PC-3 (cell line): Measurements from ENCODE around the gene DLG5. TPM values are rescaled to one million over a fixed set of nuclear protein-coding genes. Genes with fewer than 3 reads are reported as not detected.

ENCODE experiments used
- ATAC-seq: fragments of 200-7000 bp; cut with Tn5 transposase; 2 replicates; pipeline ENCODE4 v1.9.1; 2020; ENCODE audit warnings: mild to moderate bottlenecking, moderate library complexity
- BruUV-seq: library from RNA; stranded (reverse); fragments of 400-500 nt; replicated peaks from 2 replicates; lab custom pipeline; 2021; lab: Mats Ljungman, UMichigan
- CTCF ChIA-PET: fragments of 300-600 bp; sonication (Branson Sonifier 250); formaldehyde crosslinking; loops from one replicate; lab custom pipeline; 2022; ENCODE audit warnings: antibody characterized with exemption; lab: Charles Lee
- POLR2A ChIA-PET: fragments of 300-600 bp; sonication (Branson Sonifier 250); formaldehyde crosslinking; loops from one replicate; lab custom pipeline; 2022; ENCODE audit warnings: antibody characterized with exemption; ENCODE audit not compliant: unreplicated experiment; lab: Charles Lee
- DNase-seq: peaks from one replicate; pipeline ENCODE4 v3.0.0-alpha.2; 2015
- H2AFZ ChIP-seq: fragments of 300-600 bp; sonication (generic); 2 replicates; pipeline ENCODE4 v1.6.0; 2016; ENCODE audit warnings: antibody characterized with exemption, low read length
- H3F3A ChIP-seq: fragments of 300-600 bp; sonication (generic); one replicate; pipeline ENCODE4 v1.6.0; 2017; ENCODE audit warnings: antibody characterized with exemption, low read length, control low read depth, mild to moderate bottlenecking; ENCODE audit not compliant: unreplicated experiment
- H3K27ac ChIP-seq: fragments of 300-600 bp; sonication (generic); 2 replicates; pipeline ENCODE4 v1.5.1; 2016; ENCODE audit warnings: mild to moderate bottlenecking, low read length
- H3K27me3 ChIP-seq: fragments of 300-600 bp; sonication (generic); 2 replicates; pipeline ENCODE4 v1.6.1; 2016; ENCODE audit warnings: low read length, mixed read lengths
- H3K36me3 ChIP-seq: fragments of 300-600 bp; sonication (generic); 2 replicates; pipeline ENCODE4 v1.6.1; 2016; ENCODE audit warnings: low read depth, mixed run types, low read length, mixed read lengths
- H3K4me1 ChIP-seq: fragments of 300-600 bp; sonication (generic); 2 replicates; pipeline ENCODE4 v1.5.1; 2016; ENCODE audit warnings: low read length; ENCODE audit not compliant: insufficient read depth
- H3K4me2 ChIP-seq: fragments of 300-600 bp; sonication (generic); 2 replicates; pipeline ENCODE4 v1.6.0; 2016; ENCODE audit warnings: low read length
- H3K4me3 ChIP-seq: fragments of 300-600 bp; sonication (generic); 2 replicates; pipeline ENCODE4 v1.5.1; 2016; ENCODE audit warnings: mild to moderate bottlenecking, low read length, mixed read lengths
- H3K79me2 ChIP-seq: fragments of 300-600 bp; sonication (generic); 2 replicates; pipeline ENCODE4 v1.6.1; 2017; ENCODE audit warnings: low read length, mixed read lengths
- H3K9ac ChIP-seq: fragments of 300-600 bp; sonication (generic); 2 replicates; pipeline ENCODE4 v1.6.0; 2016; ENCODE audit warnings: mild to moderate bottlenecking, low read length
- H3K9me2 ChIP-seq: fragments of 300-600 bp; sonication (generic); replicated peaks from 2 replicates; pipeline ENCODE4 v1.6.1; 2016; ENCODE audit warnings: mixed run types, low read length, mixed read lengths
- H3K9me3 ChIP-seq: fragments of 300-600 bp; sonication (generic); 2 replicates; pipeline ENCODE4 v1.6.1; 2016; ENCODE audit warnings: low read length, mixed read lengths
- H4K20me1 ChIP-seq: fragments of 300-600 bp; sonication (generic); 2 replicates; pipeline ENCODE4 v1.6.1; 2016; ENCODE audit warnings: low read length, mixed read lengths
- CTCF ChIP-seq: fragments of 300-600 bp; sonication (generic); conservative IDR thresholded peaks from 2 replicates; pipeline ENCODE4 v1.5.1; 2017; ENCODE audit warnings: antibody characterized with exemption, low read depth, mild to moderate bottlenecking, low read length
- EZH2 ChIP-seq: fragments of 300-600 bp; sonication (generic); IDR thresholded peaks from one replicate; pipeline ENCODE4 v1.6.1; 2017; ENCODE audit warnings: antibody characterized with exemption, mild to moderate bottlenecking, low read length; ENCODE audit not compliant: unreplicated experiment
- EZH2phosphoT487 ChIP-seq: fragments of 300-600 bp; sonication (generic); IDR thresholded peaks from 2 replicates; pipeline ENCODE4 v1.6.1; 2018; ENCODE audit warnings: mild to moderate bottlenecking, antibody characterized with exemption, low read length, borderline replicate concordance
- intact Hi-C: fragments of 100-400 bp; cut with micrococcal nuclease; formaldehyde crosslinking; loops from 2 replicates; pipeline ENCODE4 v1.9.0; 2023
- total RNA-seq: library from RNA; depleted of rRNA; stranded (reverse); fragments of >200 nt; gene quantifications from 2 replicates; pipeline ENCODE4 v1.2.3, GENCODE V29; 2014

Gene DLG5
- total RNA-seq, 1 experiment from 2014 or later = 118 TPM

GRCh38 chr10:77856566-77856965, 70.0 kb downstream of the DLG5 start:
- ChIA-PET POLR2A (no interaction called here), CTCF (no interaction called here)
- H4K20me1 ChIP-seq = peaks cover 6% of the 10 kb centered on the region; the same call in 1 of the 2 replicates
- no peaks in the 10 kb centered on the region for H3K27me3 ChIP-seq
- no peak for TF ChIP-seq CTCF
- no peak for TF ChIP-seq EZH2phosphoT487
- TF ChIP-seq EZH2 = no peak
- H3K4me3 ChIP-seq = no peak overlapping the region
- no peaks in the 10 kb centered on the region for H3K9me3 ChIP-seq
- H2AFZ ChIP-seq = no peak overlapping the region
- H3K27ac ChIP-seq = no peak overlapping the region
- peaks cover 29% of the 10 kb centered on the region for H3K36me3 ChIP-seq
- H3F3A ChIP-seq = no peaks in the 10 kb centered on the region
- peaks cover 7% of the 10 kb centered on the region for H3K79me2 ChIP-seq
- no peak overlapping the region for H3K4me2 ChIP-seq
- peaks cover 6% of the 10 kb centered on the region; the same call in 1 of the 2 replicates for H3K4me1 ChIP-seq
- BruUV-seq = no TSS peak
- no peak for DNase-seq
- intact Hi-C loops = no loop called here
- no peak overlapping the region for H3K9ac ChIP-seq
- H3K9me2 ChIP-seq = no peaks in the 10 kb centered on the region
- ATAC-seq = no peak

DNA sequence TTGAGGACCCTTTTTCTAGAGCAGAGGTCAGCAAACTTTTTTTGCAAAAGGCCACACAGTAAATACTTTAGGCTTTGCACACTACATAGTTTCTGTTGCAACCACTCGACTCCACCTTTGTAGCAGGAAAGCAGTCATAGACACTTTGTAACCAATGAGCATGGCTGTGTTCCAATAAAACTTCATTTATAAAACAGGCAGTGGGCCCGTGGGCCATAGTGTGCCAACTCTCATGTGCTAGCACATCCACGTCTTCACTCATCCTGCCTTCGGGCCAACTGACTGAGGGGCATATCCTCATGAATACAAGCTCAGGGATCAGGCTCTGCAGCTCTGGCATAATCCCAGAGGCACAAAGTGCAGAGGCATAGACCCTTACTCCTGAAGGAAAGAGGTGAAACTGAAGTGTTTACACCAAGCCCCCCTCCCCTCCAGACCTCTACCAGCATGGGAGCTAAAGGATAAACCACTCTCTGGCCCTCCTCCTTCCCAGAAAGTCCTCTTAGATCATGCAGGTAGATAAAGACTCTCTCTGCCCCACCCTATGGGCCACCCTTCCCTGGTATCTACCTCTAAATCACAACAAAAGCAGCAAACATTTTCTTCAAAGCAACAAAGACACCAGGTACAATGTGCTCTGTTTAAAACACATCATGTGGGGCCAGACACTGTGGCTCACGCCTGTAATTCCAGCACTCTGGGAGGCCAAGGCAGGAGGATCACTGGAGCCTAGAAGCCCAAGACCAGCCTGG, 71.0 kb downstream of the DLG5 start:
- peaks cover 32% of the 10 kb centered on the region for H3K36me3 ChIP-seq
- intact Hi-C loops = no loop called here
- no peak overlapping the region for H3K4me2 ChIP-seq
- no peaks in the 10 kb centered on the region for H3K79me2 ChIP-seq
- H3K4me3 ChIP-seq = no peak overlapping the region
- no peaks in the 10 kb centered on the region for H3F3A ChIP-seq
- no peak overlapping the region for H3K9ac ChIP-seq
- TF ChIP-seq CTCF = no peak
- TF ChIP-seq EZH2 = no peak
- no peak for TF ChIP-seq EZH2phosphoT487
- DNase-seq (no peak), ATAC-seq (no peak)
- H2AFZ ChIP-seq = no peak overlapping the region
- peaks cover 6% of the 10 kb centered on the region; the same call in 1 of the 2 replicates for H3K4me1 ChIP-seq
- no TSS peak for BruUV-seq
- no peak overlapping the region for H3K27ac ChIP-seq
- ChIA-PET CTCF (no interaction called here), POLR2A (no interaction called here)
- H3K9me2 ChIP-seq = no peaks in the 10 kb centered on the region
- no peaks in the 10 kb centered on the region for H4K20me1 ChIP-seq
- H3K9me3 ChIP-seq = no peaks in the 10 kb centered on the region
- no peaks in the 10 kb centered on the region for H3K27me3 ChIP-seq

- CTCF ChIA-PET = interaction anchor here (0.6 kb wide), 1 partner anchor 12 kb away, joined by 3 read pairs; no protein-coding TSS in a partner anchor
- no peak overlapping the region for H2AFZ ChIP-seq
- H3F3A ChIP-seq = no peaks in the 10 kb centered on the region
- DNase-seq (no peak), ATAC-seq (no peak)
- peaks cover 8% of the 10 kb centered on the region; the same call in 1 of the 2 replicates for H3K4me1 ChIP-seq
- no peak overlapping the region for H3K27ac ChIP-seq
- POLR2A ChIA-PET = no interaction called here
- no peak overlapping the region for H3K9ac ChIP-seq
- TF ChIP-seq EZH2 (no peak), CTCF (no peak), EZH2phosphoT487 (no peak)
- no peak overlapping the region for H3K4me3 ChIP-seq
- H3K36me3 ChIP-seq = peaks cover 33% of the 10 kb centered on the region
- no peak overlapping the region for H3K4me2 ChIP-seq
- no peaks in the 10 kb centered on the region for H4K20me1 ChIP-seq
- no TSS peak for BruUV-seq
- H3K9me3 ChIP-seq = no peaks in the 10 kb centered on the region
- H3K79me2 ChIP-seq = no peaks in the 10 kb centered on the region
- intact Hi-C loops = no loop called here
- H3K27me3 ChIP-seq = no peaks in the 10 kb centered on the region
- no peaks in the 10 kb centered on the region for H3K9me2 ChIP-seq
Measured at GRCh38 chr10:77854115-77854514, 72.4 kb downstream of the DLG5 start.
